Mesodermal cell (in vitro differentiated cells): ENCODE results near the gene DYNC1I2.
A peak's percentile ranks its signal among the peaks of the same experiment; 100 is the strongest.
"Not testable (repeated sequence)": the region's sequence is repeated elsewhere in the genome, so short reads cannot be mapped to it uniquely, and the experiment has no call there.

Experiments used
- H3K27ac ChIP-seq: 2 replicates; pipeline ENCODE4 v1.7.0; 2013; ENCODE audit warnings: mild to moderate bottlenecking, low read depth, low read length, moderate library complexity; ENCODE audit not compliant: severe bottlenecking
- H3K36me3 ChIP-seq: 2 replicates; pipeline ENCODE4 v1.7.1; 2013; ENCODE audit warnings: mild to moderate bottlenecking, low read length, moderate library complexity; ENCODE audit not compliant: control insufficient read depth, insufficient read depth
- H3K4me1 ChIP-seq: one replicate; pipeline ENCODE4 v1.7.1; 2013; ENCODE audit warnings: mild to moderate bottlenecking, low read length; ENCODE audit not compliant: insufficient read depth, control insufficient read depth, poor library complexity, severe bottlenecking
- H3K4me3 ChIP-seq: 2 replicates; pipeline ENCODE4 v1.7.0; 2013; ENCODE audit warnings: low read length, control low read depth, mild to moderate bottlenecking; ENCODE audit not compliant: insufficient read depth, poor library complexity, severe bottlenecking; ENCODE audit errors: extremely low read depth
- H3K9me3 ChIP-seq: 2 replicates; pipeline ENCODE4 v1.7.1; 2013; ENCODE audit warnings: mild to moderate bottlenecking, low read length, moderate library complexity; ENCODE audit not compliant: control insufficient read depth
- WGBS, 2 experiments: methylation state at CpG; one replicate each; pipeline ENCODE4 v1.1.5; 2013; ENCODE audit warnings: missing lambda C conversion rate in 2 of 2; ENCODE audit not compliant: insufficient coverage in 2 of 2; 5-methylcytosine and 5-hydroxymethylcytosine counted together

Gene DYNC1I2

DNA sequence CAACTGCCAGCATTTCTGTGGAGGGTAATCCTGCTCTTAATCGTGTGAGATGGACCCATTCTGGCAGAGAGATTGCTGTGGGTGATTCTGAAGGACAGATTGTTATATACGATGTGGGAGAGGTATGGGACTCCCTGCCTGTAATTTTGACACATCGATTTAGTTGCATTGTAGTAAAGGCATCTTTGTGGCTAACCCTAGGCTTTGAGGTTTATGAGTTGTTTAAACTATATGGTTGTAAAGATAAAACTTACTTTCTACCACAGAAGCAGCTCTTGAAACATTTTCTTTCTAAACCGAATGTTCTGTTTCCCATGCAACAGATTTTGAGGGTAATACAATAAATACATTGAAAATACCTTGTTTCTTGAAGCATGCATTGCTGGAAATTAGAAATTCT lies 58.5 kb downstream of the DYNC1I2 start:
- 92 to 93% methylated on average over 3 of the region's 4 CpGs for WGBS, 2 experiments
- no peak overlapping the region for H3K4me3 ChIP-seq
- H3K9me3 ChIP-seq: no peaks in the 10 kb centered on the region
- H3K27ac ChIP-seq: no peak overlapping the region
- no peaks in the 10 kb centered on the region for H3K4me1 ChIP-seq
- peaks cover 77% of the 10 kb centered on the region for H3K36me3 ChIP-seq

DNA sequence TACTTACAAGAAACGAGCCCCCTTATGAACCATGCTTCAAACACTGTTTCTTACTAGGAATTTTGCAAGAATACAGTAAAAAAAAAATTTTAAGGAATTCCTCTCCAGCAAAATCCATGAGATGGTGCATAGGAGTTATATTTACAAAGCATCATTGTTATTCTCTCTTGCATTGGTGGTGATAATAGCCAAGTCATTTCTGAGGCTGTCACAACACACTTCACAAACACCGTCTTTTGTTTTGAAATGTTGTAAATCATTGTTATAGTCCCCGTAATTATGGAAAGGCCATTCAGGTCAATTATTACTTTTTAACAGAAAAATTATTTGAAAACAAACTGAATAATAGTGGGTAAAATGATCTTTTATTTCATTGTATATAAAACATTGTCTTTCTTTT lies 60.1 kb downstream of the DYNC1I2 start:
- Histone ChIP-seq H3K4me3 (no peak overlapping the region), H3K36me3 (peaks cover 77% of the 10 kb centered on the region), H3K4me1 (no peaks in the 10 kb centered on the region), H3K27ac (no peak overlapping the region), H3K9me3 (no peaks in the 10 kb centered on the region)
- no CpG with 5 or more reads among the region's 3 CpGs for WGBS, 2 experiments

DNA sequence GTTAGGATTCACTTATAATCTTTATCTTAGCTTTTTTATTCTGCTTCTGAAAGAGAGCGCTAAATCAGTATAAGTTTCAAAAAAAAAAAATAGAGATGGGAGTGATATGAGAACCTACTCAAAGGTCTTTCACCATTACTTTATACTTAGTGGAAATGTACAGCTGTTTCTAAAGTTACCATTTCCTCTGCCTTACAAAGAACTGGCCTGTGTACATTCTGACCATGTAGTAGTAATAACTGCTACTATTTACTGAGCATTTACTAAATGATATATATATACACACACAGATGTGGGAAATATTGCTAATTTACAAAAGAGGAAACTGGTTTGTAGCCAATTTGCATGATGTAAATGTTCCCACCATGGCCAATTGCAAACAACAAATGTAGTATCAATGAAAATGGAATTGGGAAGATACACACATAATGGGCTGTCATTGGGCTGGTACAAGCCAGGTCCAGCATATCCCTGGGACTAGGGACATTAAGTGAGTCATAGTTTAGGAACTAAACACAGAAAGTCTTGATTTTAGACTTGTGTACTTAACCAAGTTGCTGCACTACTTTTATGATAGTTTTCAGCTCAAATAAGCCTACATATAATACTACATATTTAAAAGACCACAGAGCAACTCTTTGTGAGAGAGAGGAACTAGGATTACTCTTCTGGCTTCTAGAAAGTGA lies 67.1 kb downstream of the DYNC1I2 start:
- WGBS, 2 experiments: no CpG with 5 or more reads among the region's 1 CpG
- no peaks in the 10 kb centered on the region for H3K4me1 ChIP-seq

DNA sequence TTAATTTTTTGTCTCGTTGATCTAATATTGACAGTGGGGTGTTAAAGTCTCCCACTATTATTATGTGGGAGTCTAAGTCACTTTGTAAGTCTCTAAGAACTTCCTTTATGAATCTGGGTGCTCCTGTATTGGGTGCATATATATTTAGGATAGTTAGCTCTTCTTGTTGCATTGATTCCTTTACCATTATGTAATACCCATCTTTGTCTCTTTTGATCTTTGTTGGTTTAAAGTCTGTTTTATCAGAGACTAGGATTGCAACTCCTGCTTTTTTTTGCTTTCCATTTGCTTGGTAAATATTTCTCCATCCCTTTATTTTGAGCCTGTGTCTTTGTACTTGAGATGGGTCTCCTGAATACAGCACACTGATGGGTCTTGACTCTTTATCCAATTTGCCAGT lies 71.5 kb downstream of the DYNC1I2 start:
- not testable (repeated sequence) for H3K9me3 ChIP-seq, H3K4me3 ChIP-seq, H3K27ac ChIP-seq, H3K4me1 ChIP-seq
- peaks cover 56% of the 10 kb centered on the region for H3K36me3 ChIP-seq
- WGBS, 2 experiments: no CpG with 5 or more reads among the region's 1 CpG

More for the DNA sequence above, 67.1 kb downstream of the DYNC1I2 start:
- Histone ChIP-seq H3K9me3 (no peaks in the 10 kb centered on the region), H3K4me3 (no peak overlapping the region), H3K27ac (peak overlapping the region; percentile 11), H3K36me3 (peaks cover 52% of the 10 kb centered on the region)

DNA sequence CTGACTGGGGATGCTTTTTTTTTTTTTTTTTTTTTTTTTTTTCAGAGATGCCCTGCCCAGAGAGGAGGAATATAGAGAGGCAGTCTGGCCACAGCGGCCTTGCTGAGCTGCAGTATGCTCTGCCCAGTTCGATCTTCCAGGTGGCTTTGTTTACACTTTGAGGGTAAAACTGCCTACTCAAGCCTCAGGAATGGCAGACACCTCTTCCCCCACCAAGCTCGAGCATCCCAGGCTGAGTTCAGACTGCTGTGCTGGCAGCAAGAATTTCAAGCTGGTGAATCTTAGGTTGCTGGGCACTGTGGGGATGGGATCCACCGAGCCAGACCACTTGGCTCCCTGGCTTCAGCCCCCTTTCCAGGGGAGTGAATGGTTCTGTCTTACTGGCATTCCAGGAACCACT lies 73.9 kb downstream of the DYNC1I2 start:
- not testable (repeated sequence) for H3K27ac ChIP-seq, H3K9me3 ChIP-seq, H3K4me3 ChIP-seq, H3K4me1 ChIP-seq
- peaks cover 46% of the 10 kb centered on the region for H3K36me3 ChIP-seq
- 87% methylated on average over 3 of the region's 4 CpGs; no CpG with 5 or more reads in 1 of the 2 experiments for WGBS, 2 experiments

DNA sequence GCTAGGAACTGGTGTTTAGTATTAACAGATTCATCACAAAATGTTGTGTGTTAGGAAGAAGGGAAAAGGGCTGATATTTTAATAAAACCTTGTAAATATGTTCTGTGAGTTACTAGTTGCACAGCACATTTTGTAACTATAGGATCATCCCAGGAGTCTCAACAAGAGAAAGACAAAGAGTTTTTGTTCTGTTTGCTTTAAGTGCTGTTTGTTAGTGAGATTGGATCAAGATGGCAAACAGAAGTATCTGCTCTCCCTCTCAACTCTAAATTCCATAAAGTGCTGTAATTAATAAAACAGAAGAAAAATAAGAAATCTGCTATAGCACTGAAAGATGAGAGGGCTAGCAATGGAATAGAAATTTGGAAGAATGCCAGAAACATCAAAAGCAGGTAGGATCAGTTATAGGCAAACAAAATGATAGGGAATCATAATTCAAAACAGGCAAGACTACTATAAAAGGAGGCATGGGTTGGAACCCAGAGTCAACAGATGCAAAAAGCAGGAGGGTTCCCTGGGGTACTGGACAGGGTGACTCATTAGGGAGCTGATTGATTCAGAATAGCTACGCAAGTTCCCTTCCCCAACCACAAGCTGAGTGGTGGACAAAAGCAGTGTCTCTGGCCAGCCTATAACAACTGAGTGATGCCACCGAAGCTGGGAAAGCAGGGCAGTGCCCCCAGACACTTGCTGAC lies 75.8 kb downstream of the DYNC1I2 start:
- peak overlapping the region; percentile 23 for H3K27ac ChIP-seq

DNA sequence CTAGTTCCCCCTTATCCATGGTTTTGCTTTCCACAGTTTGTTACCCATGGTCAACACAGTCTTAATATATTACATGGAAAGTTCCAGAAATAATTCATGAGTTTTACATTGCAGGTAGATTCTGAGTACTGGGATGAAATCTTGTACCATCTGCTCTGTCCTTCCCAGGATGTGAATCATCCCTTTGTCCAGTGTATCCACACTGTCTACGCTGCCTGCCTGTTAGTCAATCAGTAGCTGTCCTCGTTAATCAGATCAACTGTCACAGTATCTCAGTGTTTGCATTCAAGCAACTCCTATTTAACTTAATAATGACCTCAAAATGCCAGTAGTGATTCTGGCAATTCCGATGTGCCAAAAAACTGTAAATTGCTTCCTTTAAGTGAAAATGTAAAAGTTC lies 76.3 kb downstream of the DYNC1I2 start:
- WGBS, 2 experiments: 85 to 93% methylated on average over 2 of the region's 3 CpGs

More for the DNA sequence above, 75.8 kb downstream of the DYNC1I2 start:
- no peaks in the 10 kb centered on the region for H3K9me3 ChIP-seq
- peaks cover 9% of the 10 kb centered on the region for H3K4me1 ChIP-seq
- no peak overlapping the region for H3K4me3 ChIP-seq
- H3K36me3 ChIP-seq: peaks cover 42% of the 10 kb centered on the region
- 95 to 100% methylated on average over 2 of the region's 2 CpGs for WGBS, 2 experiments

DNA sequence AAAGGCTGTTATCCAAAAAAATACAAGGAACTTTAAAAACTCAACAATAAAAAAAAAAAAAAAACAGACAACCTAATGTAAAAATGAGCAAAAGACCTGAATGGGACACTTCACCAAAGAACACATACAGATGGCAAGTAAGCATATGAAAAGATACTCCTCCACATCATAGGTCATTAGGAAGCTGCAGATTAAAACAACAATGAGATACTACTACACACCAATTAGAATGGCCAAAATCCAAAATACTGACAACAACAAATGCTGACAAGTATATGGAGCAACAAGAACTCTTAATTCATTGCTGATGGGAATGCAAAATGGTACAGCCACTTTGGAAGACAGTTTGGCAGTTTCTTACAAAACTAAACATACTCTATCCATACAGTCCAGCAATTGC lies 84.2 kb downstream of the DYNC1I2 start:
- Histone ChIP-seq H3K36me3 (no peaks in the 10 kb centered on the region), H3K4me1 (no peaks in the 10 kb centered on the region), H3K4me3 (no peak overlapping the region), H3K27ac (no peak overlapping the region), H3K9me3 (peaks cover 8% of the 10 kb centered on the region)

More for the DNA sequence above, 76.3 kb downstream of the DYNC1I2 start:
- H3K9me3 ChIP-seq: no peaks in the 10 kb centered on the region
- no peak overlapping the region for H3K4me3 ChIP-seq
- peaks cover 9% of the 10 kb centered on the region for H3K4me1 ChIP-seq
- peaks cover 42% of the 10 kb centered on the region for H3K36me3 ChIP-seq
- peak overlapping the region; percentile 23 for H3K27ac ChIP-seq

DNA sequence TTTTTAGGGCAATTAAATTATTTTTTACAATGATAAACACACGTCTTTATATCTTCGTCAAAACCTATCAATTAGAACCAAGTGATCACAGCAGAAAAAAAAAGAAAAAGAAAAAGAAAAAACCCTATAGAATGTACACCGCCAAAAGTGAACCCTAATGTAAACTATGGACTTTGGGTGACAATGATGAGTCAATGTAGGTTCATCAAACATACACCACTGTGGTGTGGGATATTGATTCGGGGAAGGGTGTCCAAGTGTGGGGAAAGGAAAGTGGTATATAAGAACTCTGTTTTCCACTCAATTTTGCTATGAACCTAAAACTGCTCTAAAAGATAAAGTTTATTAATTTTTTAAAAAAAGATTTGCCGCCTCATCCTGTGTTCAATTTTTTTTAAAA lies 85.1 kb downstream of the DYNC1I2 start:
- no peak overlapping the region for H3K4me3 ChIP-seq
- no peak overlapping the region for H3K27ac ChIP-seq
- H3K4me1 ChIP-seq: no peaks in the 10 kb centered on the region
- 100% methylated on average over 1 of the region's 5 CpGs; no CpG with 5 or more reads in 1 of the 2 experiments for WGBS, 2 experiments
- no peaks in the 10 kb centered on the region for H3K36me3 ChIP-seq
- H3K9me3 ChIP-seq: peaks cover 11% of the 10 kb centered on the region

DNA sequence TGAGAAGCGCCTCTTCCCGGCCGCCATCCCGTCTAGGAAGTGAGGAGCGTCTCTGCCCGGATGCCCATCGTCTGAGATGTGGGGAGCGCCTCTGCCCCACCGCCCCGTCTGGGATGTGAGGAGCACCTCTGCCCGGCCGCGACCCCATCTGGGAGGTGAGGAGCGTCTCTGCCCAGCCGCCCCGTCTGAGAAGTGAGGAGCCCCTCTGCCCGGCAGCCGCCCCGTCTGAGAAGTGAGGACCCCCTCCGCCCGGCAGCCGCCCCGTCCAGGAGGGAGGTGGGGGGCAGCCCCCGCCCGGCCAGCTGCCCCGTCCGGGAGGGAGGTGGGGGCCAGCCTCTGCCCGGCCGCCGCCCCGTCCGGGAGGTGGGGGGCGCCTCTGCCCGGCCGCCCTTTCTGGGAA lies 87.3 kb downstream of the DYNC1I2 start:
- not testable (repeated sequence) for H3K4me1 ChIP-seq, H3K27ac ChIP-seq, H3K4me3 ChIP-seq, H3K36me3 ChIP-seq
- H3K9me3 ChIP-seq: peaks cover 20% of the 10 kb centered on the region
- 100% methylated on average over 10 of the region's 35 CpGs; no CpG with 5 or more reads in 1 of the 2 experiments for WGBS, 2 experiments

DNA sequence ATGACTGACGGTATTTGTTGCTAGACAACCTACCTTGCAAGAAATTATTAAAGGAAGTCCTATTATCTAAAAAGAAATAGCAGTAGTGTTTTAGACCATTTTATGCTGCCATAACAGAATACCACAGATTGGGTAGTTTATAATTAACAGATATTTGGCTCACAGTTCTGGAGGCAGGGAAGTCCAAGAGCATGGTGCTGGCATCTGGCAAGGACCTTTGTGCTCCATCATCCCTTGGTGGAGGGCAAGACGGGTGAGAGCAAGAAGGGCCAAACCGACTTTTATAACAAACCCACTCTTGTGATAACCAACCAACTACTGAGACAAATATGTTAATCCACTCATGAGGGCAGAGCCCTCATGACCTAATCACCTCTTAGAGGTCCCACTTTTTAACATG lies 91.2 kb downstream of the DYNC1I2 start:
- Histone ChIP-seq H3K9me3 (peaks cover 12% of the 10 kb centered on the region), H3K4me3 (no peak overlapping the region), H3K36me3 (no peaks in the 10 kb centered on the region), H3K27ac (no peak overlapping the region), H3K4me1 (no peaks in the 10 kb centered on the region)
- WGBS, 2 experiments: 83% methylated on average over 2 of the region's 3 CpGs; no CpG with 5 or more reads in 1 of the 2 experiments
